ENCODE data around the gene C10orf95.
"Not testable (repeated sequence)": the region's sequence is repeated elsewhere in the genome, so short reads cannot be mapped to it uniquely, and the experiment has no call there.

Gene C10orf95

DNA sequence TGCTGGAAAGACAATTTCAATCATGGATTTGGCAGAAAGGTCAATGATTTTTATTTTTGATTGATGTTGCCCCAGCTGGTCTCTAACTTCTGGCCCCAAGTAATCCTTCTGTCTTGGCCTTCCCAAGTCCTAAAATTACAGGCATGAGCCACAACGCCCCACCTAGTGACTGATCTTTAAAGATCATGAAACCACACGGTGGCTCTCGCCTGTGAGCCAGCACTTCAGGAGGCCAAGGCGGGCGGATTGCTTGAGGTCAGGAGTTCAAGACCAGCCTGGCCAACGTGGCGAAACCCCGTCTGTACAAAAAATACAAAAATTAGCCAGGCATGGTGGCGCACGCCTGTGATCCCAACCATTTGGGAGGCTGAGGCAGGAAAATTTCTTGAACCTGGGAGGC lies 12.6 kb upstream of the C10orf95 start:
- no peak for DNase-seq

DNA sequence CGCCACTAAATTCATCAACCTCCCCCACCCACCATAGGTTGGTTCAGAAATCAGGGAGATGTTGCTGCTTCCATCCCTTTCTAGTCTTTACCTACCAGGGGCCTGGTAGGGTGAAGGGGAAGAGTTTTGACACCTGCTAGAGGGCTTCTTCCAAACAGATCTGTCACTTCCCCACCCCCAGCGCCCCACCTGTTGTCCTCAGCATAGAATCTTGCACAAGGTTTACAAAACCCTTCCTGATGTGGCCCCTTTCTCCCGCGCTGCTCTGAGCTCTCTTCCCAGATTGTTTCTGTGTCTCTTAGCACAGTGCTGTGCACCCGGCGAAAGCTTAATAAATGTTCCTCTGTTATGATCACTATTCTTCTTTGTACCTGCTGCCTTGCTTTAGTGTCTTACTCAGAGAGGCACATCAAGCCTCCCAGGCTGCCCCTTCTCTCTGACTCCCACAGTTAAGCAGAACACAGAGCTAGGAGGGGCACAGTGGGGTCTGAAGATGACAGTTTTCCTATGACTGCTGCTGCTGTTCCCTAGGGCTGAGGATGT lies 11.2 kb upstream of the C10orf95 start:
- DNase-seq, result no peak

DNA sequence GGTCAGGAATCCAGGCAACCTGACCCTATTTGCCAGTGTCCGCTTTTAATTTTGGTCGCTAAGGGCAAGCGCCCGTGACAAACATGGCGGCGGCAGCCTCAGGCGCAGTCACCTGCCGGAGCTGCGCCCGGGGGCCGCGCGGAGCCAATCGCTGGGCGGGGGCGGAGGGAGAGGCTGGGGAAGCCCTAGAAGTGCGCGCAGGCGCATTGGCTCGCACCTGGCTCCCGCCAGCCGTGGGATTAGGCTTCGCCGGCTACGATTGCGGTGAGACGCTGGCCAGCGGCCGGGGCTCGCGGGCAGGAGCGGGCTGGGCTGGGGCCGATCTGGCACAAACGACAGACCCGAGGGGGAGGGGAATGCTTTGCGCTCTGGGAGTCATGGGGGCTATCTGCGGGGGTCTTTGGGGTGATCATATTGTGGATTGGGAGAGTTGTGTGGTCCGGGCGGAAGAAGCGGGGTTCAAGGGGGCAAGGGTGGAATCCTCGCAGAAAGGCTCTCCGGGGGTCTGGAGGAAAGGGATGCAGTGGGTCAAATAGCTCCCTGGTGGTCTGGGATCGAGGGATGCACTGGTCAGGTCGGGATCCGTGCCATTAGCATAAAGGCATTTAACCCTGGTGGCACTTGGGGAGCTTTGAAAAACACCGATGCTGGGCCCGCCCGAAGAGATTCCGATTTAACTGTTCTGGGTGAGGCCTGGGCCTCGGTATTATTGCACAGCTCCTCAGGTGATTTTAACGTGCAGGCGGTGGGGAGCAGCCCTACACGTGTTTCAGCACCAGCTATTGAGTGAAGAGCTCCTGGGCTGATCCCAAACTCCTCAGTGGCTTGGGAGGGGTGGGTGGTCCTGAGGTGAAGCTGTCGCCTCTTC lies 10.1 kb upstream of the C10orf95 start:
- DNase-seq, result peak; percentile 92 to 96

DNA sequence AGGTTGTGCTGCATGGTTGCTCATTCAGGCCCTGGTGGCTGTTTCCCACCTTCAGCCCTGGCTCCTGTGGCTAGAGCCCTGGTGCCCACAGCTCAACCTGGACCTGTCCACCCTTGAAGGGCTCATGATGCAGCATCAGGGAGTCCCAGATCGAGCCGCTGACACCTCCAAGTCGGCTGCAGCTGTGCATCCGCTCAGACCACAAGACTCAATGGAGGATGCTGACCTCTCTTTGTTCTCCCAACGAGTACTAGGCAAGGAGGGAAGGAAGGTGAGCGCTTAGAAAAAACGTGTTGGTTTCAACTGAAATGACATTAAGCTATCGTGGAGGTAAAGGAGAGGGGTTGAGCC lies 9.5 kb upstream of the C10orf95 start:
- no peak for DNase-seq

DNA sequence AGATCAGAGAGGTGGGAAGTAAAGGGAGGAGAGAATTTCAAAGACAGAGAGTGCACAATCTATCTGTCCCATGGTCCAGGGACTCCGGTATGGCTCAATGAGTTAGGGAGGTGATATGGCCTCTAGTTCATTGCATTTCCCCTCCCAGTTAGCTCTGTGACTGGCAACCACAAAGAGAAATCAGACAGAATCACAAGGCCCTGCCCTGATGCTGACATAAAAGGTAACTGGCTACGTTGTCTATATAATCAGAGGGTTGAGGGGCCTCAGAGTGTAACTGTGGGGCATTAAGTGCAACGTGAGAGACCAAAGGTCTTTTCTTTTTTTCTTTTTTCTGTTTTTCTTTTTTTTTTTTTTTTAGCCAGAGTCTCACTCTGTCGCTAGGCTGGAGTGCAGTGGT lies 7.3 kb upstream of the C10orf95 start:
- no peak for DNase-seq

DNA sequence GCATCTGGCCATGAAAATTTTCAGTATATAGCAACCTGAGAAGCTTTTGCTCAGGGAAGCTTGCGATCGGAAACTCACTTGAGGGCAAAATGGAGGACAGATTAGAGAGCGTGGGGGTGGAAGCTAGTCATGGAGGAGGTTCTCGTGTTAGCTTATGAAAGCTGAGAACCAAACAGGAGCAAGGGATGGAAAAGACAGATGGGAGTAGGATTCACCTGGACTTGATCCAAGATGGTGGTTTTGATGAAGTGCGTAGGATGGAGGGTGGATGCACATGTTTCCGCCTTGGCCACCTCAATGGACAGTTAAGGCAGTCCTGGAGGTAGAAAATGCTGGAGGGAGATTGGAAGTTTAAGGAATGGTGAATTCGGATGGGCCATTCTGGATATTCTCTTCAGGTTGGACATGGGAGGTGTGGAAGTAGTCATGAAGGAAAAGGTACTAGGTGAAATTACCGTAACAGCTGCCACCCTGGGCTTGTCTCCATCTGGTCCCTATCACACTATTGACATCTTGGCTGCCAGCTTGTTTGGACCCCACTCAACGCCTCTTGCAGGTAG lies 6.3 kb upstream of the C10orf95 start:
- no peak for DNase-seq

DNA sequence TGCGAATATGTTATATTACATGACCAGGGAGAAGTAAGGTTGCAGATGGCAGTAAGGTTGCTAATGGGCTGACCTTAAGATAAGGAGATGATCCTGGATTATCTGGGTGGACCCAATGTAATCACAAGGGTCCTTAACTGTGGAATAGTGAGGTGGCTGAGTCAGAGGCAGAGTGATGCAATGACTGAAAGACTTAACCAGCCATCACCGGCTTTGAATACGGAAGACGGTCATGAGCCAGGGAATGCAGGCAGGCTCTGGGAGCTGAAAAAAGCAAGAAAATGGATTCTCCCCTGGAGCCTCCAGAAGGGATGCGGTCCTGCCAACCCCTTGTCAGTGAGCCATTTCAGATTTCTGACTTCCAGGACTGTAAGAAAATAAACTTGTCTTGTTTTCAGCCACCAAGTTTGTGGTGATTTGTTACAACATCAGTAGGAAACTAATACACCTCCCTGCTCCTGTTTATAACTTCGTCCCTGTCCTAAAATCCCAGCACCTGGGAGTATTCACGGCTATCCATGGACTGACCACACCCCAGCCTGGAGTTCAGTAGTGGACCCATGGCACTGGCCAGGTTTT lies 4.6 kb upstream of the C10orf95 start:
- DNase-seq, result no peak

DNA sequence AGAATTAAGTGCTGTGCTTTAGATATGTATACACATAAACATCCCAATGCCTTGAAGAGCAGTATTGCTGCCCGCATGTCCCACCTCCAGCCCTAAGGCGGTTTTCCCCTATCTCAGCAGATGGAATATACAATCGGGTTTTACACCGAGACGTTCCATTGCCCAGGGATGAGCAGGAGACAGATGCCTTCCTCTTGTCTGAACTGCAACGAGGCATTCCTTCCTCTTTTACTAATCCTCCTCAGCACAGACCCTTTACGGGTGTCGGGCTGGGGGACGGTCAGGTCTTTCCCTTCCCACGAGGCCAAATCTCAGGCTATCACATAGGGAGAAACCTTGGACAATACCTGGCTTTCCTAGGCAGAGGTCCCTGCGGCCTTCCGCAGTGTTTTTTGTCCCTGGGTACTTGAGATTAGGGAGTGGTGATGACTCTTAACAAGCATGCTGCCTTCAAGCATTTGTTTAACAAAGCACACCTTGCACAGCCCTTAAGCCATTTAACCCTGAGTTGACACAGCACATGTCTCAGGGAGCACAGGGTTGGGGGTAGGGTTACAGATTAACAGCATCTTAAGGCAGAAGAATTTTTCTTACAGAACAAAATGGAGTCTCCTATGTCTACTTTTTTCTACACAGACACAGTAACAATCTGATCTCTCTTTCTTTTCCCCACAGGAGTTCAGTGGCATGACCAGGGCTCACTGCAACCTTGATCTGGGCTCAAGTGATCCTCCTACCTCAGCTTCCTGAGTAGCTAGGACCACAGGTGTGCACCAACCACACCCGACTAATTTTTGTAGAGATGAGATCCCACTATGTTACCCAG lies 3.5 kb upstream of the C10orf95 start:
- not testable (repeated sequence) for DNase-seq

DNA sequence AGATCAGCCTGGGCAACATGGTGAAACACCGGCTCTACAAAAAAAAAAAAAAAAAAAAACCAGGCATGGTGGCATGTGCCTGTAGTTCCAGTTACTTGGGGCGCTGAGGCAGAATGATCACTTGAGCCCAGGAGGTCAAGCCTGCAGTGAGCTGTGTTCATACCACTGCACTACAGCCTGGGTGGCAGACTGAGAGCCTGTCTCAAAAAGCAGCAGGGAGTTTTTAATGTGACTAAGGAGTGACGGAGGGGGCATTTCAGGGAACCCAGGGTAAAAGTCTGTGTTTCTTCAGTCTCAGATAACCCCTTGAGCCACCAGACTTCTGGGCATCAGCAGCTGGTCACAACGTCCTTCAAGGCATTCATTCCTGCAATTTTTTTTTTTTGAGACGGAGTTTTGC lies 2.2 kb upstream of the C10orf95 start:
- no peak for DNase-seq

DNA sequence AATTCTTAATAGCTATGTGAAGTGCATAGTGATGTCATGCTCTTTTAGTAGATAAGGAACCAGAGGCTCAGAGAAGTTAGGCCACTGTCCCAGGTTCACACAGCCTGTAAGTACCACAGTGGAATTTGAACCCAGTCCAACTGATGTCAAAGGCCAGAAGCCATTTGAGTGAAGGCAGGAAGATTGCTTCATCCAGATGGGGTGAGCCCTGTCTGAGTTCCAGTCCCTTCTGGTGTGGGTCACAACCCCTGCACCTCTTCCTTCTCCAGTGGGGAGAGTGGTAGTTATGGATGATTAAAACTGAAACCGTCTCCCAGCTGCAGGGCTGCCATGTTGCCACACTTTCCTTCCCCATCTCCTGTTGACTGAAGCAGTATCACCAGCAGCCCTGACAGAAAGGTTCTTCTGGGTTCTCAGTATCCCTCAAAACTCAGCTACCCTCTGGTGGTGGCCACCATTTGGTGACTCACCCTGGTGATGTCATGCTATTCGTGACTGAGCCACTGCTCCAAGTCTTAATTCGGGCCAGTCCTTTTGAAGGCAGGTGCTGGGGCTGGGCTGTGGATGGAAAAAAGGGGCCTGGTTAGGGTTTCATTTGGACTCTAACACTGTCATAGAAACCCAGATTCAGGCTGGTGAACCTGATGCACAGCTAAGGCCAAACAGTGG lies 1.5 kb upstream of the C10orf95 start:
- peak; percentile 44 to 56 for DNase-seq

DNA sequence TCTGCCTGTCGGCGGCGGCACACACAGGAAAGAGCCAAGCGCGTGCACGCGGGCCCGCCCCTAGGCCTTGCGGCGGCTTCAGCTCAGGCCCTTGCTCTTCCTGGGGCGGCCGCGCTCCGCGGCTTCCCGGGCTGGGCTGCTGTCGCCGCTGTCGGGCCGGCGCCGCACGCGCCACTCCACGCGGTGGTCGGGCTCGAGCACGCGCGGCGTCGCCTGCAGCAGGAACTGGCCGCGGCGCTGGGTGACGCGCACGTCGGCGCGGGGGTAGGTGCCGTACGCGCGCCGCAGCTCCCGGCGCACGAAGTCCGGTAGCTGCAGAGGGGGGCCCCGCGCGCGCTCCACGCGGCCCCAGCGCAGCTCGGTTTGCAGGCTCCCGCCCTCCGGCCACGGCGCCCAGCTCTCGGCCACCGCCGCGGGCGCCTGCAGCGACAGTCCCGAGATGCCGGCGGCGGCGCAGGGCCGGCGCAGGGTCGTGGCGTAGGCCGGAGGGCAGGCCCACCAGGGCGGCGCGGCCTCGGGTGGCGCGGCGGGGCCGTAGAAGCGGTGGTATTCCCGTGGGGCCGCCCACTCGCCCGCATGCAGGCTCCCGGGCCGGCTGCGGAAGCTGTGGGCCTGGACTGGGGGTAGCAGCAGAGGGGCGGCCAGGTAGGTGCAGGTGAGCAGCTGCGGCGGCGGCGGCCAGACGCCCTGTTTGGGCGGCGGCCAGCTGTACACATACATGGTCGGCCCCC lies 804 bp downstream of the C10orf95 start:
- DNase-seq, result peak; percentile 82 to 86

DNA sequence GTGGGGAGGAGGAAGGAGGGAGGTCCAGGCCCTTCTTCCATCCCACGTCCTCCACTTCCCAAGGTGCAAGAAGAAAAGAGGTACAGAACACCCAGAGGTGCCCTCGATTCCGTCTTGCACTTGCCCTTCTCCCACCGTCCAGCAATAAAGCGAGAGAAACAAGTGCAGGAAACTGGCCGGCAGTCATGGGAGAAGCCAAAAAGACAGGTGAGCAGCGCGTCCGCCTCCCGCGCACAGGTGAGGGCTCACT lies 1.3 kb downstream of the C10orf95 start:
- DNase-seq, result no peak

DNA sequence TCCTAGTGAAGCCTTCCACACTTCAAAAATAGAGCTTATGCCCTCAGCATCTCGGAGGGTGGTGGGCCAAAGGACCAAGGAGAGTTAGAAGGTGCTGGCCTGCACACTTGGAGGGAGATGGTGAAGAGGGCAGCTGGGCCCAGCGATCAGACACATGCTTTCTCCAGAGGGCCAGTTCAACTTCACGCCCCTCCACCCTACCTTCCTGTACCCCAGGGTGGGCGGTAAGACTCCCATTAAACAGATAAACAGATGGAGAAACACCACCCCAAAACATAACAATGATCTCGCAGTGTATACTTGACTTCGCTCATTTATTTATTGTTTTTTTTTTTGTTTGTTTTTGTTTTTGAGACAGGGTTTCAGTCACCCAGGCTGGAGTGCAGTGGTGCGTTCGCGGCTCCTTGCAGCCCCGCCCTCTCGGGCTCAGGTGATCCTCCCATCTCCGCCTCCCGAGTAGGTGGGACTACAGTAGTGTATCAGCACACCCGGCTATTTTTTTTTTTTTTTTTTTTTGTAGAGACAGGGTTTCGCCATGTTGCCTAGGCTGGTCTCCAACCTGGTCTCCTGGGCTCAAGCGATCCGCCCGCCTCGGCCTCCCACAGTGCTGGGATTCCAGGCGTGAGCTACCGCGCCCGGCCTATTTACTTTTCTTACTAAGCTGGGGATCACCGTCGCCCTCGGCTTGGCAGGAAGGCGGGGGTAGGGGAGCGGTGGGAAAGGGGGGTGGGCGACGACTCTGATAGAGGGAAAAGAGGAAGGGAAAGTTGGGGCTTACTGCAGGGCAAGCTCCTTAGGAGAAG lies 1.8 kb downstream of the C10orf95 start:
- peak; percentile 78 to 90 for DNase-seq

DNA sequence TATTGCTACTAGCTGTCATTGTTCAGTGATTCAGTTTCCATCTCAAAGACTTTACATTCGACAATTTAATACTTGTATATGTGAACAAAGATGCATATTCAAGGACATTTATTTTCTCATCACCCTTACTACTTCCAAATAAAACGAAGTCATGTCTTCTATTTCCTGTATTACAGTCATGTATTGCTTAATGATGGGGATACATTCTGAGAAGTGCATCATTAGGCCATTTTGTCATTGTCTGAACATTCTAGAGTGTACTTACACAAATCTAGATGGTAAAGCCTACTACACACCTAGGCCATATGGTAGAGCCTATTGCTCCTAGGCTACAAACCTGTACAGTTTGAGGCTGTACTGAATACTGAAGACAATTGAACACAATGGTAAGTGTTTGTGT lies 6.5 kb downstream of the C10orf95 start:
- no peak for DNase-seq

DNA sequence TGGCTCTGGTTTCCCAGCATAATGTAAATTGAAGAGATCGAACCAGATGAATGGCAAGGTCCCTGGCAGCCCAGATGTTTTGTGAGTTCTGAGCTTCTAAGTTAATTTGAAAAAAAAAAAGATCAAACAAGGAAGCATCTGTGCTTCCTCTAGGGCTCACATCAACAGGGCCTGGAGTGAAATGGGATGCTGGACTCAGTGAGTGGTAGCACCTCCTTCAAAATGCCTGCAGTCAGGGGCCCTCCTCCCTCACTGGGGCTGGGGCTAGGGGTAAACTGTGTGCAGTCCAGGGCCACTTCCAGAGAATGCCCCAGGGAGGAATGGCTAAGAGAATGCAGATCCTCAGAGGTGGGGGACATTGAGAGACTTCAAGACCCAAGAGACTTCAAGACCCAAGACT lies 13.0 kb downstream of the C10orf95 start:
- no peak for DNase-seq

DNA sequence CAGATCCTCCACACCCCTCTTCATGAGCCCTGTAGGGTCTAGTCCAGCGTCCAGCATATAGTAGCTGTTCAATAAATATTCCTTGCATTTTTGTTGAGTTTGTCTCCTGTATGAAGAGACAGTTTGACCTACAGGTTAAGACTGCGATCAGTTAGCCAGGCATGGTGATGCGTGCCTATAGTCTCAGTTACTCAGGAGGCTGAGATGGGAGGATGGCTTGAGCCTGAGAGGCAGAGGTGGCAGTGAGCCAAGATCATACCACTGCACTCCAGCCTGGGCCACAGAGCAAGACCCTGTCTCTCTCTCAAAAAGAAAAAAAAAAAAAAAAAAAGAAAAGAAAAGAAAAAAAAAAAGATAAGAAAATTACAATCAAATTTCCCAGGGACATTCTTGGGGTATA lies 13.8 kb downstream of the C10orf95 start:
- DNase-seq, result no peak

DNA sequence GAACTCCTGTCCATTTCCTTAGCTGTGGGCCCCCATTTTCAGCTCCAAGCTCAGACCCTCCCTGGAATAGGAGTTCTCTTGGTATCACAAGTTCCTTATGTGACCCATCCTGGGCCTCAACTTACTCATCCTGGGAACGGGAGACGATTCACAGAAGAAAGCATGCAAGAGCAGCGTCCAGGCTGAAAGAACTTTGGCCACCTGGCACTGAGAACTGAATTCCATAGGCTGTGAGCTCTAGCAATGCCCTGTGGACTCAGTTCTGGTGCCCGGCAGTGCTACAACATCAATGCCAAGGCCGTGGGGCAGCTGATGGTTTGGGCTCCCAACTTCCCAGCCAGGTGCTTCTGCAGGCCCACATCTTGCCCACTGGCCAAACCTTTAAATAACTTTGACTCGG lies 15.0 kb downstream of the C10orf95 start:
- DNase-seq, result no peak

DNA sequence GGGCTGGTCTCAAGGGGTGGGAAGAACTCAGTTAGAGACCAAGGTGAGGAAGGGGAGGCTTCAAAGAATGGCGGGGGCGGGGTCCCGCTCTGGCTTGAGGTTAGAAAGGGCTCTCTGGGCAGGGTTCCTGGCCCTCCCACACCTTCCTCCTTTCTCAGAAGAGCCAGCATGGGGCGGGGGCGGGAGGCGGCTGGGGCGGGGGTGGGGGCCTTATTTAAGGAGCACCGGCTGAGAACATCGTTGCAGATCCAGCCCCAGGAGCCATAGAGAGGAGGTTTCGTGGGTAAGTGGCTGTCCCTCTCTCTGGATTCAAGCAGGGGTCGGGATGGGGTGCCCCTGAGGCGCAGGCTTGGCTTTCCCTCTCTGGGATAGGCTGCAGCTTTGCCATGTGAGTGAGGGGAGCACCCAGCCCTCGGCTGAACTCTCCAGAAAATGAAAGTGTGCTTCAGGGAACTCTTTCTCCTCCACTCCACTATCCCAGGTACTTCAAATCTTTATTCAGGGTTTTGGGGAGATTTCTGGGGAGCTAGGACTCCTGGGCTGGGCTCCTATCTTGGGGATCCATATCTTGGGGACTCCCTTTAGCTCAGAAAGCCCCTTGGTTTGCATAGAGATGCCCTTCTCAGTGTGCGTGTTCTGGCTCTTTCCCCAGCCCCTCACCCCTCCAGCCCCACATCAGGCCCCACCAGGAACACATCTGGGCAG lies 15.7 kb downstream of the C10orf95 start:
- peak; percentile 39 to 69 for DNase-seq

DNA sequence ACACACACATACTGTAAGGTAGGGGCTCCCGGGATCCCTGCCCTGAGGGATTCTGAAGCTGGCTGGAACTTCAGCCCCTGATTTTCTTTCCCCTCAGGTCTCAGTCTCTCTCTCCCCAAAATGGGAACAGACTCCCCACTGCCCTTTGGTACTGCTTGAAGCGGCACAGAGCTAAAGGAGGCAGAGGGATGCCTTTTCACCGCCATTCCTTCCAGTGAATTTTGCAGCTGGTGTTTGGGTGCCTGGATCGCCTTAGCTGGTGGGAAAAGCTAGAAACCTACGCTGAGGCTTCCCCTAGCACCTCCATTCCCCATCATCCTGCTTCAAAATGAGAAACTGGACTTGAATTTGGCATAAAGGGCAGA lies 16.2 kb downstream of the C10orf95 start:
- DNase-seq, result no peak

DNA sequence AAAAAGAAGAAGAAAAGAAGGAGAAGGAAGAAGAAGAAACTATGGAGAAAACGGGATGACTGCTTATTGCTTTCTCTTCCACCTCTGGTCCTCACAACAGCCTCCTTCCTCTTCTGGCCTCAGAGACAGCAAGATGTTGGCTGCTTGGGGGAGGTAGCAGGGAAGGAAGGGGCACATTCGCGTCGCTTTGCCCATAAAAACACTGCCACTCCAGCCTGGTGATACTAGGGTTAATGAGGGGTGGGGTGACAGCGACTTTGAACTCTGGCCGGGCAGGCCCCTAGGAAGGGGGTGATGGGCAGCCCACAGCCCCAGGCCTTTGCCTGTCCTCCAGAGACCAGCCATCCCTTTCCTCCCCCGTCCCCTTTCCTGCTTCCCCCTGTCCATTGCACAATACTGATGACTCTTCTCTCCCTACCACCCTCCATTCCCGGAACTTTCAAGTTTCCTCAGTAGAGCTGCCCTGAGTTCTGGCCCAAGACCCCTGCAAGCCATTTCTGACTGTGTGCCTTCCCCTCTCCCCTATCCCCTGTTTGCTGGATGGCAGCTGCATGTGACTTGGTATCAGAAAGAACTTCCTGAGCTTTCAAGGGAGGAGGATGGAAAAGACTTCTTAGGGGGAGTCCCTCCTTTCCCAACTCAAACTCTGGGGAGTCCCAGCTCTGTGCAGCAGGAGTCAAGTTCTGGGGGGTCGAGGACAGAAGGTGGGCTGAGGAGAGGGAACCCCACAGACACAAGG lies 16.8 kb downstream of the C10orf95 start:
- DNase-seq, result no peak

Data from stimulated activated CD4-positive, alpha-beta T cell treated with anti-CD3 and anti-CD28 coated beads, Interleukin-4, amount 100 ng/mL, for 4 hours (primary cell).